ENCODE measurements around the gene MC5R. TPM values are rescaled to one million over a fixed set of nuclear protein-coding genes. Genes with fewer than 3 reads are reported as not detected.
"Not testable (repeated sequence)": the region's sequence is repeated elsewhere in the genome, so short reads cannot be mapped to it uniquely, and the experiment has no call there.

The MC5R gene
- polyA plus RNA-seq, 3 donors, result 0.13 to 0.31 (median 0.17) TPM

DNA sequence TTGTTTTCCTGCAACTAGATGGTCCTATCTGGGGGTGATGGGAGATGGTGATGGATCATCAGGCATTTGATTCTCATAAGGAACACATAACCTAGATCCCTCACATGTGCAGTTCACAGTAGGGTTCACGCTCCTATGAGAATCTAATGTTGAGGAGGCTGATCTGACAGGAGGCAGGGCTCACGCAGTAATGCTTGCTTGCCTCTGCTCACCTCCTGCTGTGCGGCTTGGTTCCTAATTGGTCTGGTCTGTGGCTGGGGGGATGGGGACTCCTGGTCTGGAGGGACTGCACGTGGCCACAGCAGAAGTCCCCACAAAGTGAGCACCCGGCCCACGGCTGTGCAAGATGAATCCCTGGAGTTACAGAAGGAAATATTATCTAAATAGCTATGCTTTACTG, 11.3 kb downstream of the MC5R start:
- no peak for DNase-seq (ENCODE audit: low read depth in 3 of 3, low spot score in 2 of 3)

DNA sequence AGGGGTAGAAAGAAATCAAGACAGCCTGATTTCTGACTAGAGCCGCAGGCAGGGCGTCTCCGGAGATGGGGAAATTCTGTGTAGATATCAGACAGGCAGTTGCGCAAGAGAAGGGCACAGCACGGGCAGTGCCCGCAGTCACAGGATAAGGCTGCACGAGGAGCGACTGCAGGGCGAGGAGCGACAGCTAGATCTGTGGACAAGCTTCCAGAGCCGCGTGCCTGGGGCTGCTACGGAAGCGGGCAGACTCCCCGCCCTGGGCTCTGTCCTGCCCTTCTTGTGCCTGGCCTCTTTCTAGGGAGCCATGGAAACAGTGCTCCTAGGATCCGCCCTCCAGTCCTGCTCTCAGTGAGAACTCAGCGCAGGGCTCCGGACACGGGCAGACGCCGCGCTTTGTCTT, 12.6 kb downstream of the MC5R start:
- no peak for DNase-seq (ENCODE audit: low read depth in 3 of 3, low spot score in 2 of 3)

DNA sequence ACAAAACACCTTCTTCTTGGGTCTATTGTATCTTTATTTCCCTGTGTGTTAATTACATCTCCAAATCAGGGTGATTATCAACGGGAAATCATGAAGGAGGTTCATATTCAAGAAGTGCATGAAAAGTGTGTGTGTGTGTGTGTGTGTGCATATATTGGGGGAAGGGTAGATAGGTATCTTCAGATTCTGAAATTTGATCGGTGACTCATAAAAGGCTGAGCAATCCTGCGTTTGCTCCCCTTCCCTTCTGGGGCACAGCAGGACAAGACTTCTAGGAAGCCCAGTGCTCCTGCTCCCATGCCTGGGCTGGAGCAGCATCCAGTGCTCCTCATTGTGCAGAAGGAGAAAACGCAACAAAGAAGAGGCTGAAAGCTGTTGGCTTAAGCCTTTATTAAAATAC, 25.8 kb downstream of the MC5R start:
- DNase-seq (ENCODE audit: low read depth in 3 of 3, low spot score in 2 of 3), result no peak

DNA sequence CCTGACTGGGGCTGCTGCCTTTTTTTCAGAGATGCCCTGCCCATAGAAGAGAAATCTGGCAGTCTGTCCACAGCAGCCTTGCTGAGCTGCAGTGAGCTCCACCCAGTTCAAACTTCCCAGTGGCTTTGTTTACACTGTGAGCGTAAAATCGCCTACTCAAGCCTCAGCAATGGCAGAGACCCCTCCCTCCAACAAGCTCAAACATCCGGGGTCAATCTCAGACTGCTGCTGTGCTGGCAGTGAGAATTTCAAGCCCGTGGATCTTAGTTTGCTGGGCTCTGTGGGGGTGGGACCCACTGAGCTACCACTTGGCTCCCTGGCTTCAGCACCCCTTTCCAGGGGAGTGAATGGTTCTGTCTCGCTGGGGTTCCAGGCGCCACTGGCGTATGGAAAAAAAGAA, 38.9 kb downstream of the MC5R start:
- DNase-seq (ENCODE audit: low read depth in 3 of 3, low spot score in 2 of 3), result not testable (repeated sequence)

DNA sequence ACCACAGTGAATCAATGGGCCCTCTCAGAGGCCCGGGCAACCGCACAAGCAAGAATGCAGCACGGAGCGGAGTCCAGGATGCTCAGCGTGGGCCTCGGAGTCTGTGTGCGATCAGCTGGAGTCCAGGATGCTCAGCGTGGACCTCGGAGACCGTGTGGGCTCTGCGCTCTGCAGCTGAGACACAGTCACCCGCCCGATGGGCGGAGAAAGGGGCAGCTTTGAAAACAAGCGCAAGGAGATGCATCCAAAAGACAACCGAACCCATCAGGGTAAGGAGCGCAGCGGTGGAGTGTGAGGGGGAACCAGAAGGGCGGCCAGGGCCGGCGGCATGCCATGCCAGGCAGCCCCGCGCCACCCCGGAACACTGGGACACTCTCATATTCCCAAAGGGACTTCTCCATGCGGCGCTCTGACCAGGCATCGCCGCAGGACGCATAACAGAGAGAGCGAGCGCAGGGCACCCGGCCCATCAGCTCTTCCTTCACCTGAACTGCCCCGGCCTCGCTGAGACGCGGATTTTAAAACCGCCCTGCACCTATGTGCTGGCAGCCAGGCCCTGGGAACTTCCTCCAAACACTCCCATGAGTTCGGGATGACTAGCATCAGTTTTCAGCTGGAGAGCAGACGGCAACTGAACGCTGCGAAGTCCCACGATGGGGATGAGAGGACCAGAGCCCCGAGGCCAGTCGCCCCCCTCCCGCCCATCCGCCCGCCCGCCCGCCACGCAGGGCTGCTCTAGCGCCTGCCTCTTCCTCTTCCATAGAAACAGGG, 44.7 kb downstream of the MC5R start:
- DNase-seq (ENCODE audit: low read depth in 3 of 3, low spot score in 2 of 3), result no peak

DNA sequence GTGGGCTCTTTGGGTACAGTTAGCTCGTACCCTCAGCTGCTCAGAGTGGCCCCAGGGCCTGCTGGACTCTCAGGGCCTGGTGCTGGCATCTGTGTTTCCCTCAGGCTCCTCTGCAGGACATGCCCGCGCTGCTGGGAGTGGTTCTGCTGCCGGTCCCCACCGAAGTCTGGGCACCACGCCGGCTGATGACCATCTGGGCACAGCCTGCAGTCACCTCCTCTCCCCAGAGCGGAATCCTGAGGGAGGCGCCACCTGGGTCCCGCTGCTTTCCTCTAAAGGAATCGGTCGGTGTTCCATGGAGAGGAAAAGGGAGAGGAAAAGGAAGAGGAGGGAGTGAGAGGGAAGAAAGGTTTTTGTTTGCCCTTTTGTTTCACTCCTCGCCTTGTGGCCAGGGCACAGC, 47.8 kb downstream of the MC5R start:
- no peak for DNase-seq (ENCODE audit: low read depth in 3 of 3, low spot score in 2 of 3)

DNA sequence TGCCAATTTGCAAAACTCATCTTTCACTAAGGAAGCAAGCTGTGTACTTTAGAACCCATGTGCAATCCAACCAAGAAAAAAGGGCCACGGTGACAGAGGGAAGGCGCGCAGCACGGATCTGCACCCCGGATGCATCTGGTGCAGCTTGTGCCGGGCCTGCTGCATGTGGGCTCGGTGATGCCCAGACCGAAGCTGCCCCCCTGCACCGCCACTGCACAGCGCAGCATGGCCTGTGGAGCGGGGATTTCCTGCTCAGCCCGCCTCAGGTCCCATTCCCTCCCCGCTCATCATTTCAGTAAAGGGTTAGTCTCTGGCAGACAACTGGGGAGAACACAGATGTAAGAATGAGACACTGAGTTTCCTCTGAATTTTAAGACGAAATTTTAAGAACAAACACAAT, 48.4 kb downstream of the MC5R start:
- DNase-seq (ENCODE audit: low read depth in 3 of 3, low spot score in 2 of 3), result no peak

DNA sequence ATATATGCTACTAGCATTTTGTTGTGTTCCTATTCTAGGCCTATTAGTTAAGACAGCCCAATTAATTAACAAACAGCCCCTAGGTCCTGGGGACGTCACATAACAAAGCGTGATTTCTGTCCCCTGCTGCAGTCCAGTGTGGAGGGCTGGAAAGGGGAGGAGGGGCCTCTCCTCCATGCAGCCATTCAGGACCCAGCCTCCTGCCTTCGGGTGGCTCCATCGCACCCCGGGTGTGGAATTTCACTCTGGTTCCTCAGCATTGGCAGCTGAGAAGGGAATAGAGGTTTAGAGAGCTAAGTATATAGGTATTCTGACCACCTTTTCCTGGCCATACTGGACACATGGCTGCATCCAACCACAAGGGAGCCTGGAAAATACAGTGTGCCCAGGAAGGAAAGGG, 49.0 kb downstream of the MC5R start:
- no peak for DNase-seq (ENCODE audit: low read depth in 3 of 3, low spot score in 2 of 3)

DNA sequence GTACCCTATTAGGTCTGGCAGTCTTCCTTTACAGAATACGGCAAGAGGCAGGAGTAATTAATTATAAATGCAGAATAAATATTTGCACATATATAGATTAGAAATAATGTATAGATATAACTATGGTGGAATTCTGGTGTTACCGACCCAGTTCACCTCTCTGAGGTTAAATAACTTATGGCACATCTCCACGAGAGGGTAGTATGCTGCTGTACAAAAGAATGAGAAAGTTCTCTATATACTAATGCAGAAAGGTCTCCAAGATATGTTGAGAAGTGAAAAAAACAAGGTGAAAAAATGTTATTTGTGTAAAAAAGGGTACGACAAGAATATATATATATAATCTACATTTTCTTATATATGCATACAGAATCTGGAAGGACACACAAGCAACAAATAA, 50.6 kb downstream of the MC5R start:
- no peak for DNase-seq (ENCODE audit: low read depth in 3 of 3, low spot score in 2 of 3)

Other genes starting within 250 kb of the MC5R start
- gene FAM210A, start 97.6 kb upstream of the MC5R start, polyA plus RNA-seq (ENCODE audit: insufficient read length in 3 of 3), result 10 to 100 TPM; 20.3 to 21.2 (median 20.9) TPM
- gene RNMT, start 97.5 kb upstream of the MC5R start, polyA plus RNA-seq (ENCODE audit: insufficient read length in 3 of 3), result 10 to 100 TPM; 53.4 to 59.4 (median 57.3) TPM
- gene MC2R, start 91.4 kb downstream of the MC5R start, polyA plus RNA-seq (ENCODE audit: insufficient read length in 3 of 3), result under 1 TPM in 1 of 3 donors, not detected in 2; 0.16 TPM